ENCODE data around the gene NMNAT3. TPM values are rescaled to one million over a fixed set of nuclear protein-coding genes. Genes with fewer than 3 reads are reported as not detected.

NMNAT3 gene
- total RNA-seq, 1 donor from 2014 or later: 0.95 TPM

DNA sequence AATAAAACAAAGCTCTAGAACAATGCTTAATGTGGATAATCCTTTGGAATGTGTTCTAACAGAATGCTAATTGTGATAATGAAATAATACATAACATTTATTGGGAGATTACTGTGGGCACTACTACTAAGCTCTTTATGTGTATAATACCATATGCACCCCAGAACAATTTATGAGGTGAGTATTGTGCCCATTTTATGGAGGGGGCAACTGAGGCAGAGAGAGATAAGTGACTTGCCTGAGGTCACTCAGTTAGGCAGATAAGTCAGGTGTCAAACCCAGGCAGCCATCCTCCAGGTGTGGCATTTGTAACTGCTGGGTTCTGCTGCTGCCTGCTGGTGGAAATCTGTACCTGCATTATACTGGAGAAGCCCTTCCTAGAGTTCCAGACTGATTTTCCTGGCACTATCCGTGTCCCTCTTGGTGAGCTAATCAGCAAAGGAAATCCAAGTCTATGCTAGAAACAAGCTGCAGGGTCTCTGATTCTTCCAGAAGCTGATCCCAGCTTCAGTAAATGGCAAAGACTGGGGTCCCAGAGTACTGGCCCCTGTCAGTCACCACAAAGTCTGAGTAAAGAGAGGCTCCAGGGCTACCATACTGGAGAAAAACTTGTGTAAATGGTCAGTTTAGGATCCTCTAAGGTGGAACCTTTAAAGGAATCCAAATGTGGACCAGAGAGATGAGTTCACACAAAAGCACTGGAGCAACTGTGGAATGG, 115.7 kb downstream of the NMNAT3 start:
- H3K27ac Mint-ChIP-seq: no peak overlapping the region
- Histone ChIP-seq H3K9me3 (ENCODE audit: low read depth) (no peaks in the 10 kb centered on the region), H3K4me1 (peaks cover 16% of the 10 kb centered on the region), H2AFZ (replicated peaks) (no peak overlapping the region), H3K9ac (no peak overlapping the region), H3K79me2 (ENCODE audit: low read depth) (no peaks in the 10 kb centered on the region), H4K20me1 (ENCODE audit: low read depth) (no peaks in the 10 kb centered on the region), H3K36me3 (no peaks in the 10 kb centered on the region), H3K4me3 (no peak overlapping the region), H3K27ac (no peak overlapping the region), H3K27me3 (no peaks in the 10 kb centered on the region), H3K4me2 (no peak overlapping the region), H3F3A (ENCODE audit: low read depth) (no peaks in the 10 kb centered on the region)
- no peaks in the 10 kb centered on the region for H3K9me3 Mint-ChIP-seq
- no peaks in the 10 kb centered on the region for H3K36me3 Mint-ChIP-seq
- no peak overlapping the region for H3K4me3 Mint-ChIP-seq
- DNase-seq (ENCODE audit: low spot score): peak; percentile 72
- no peak for TF ChIP-seq EZH2 (IDR thresholded peaks at IDR 0.05)
- TF ChIP-seq, protein P1, sequence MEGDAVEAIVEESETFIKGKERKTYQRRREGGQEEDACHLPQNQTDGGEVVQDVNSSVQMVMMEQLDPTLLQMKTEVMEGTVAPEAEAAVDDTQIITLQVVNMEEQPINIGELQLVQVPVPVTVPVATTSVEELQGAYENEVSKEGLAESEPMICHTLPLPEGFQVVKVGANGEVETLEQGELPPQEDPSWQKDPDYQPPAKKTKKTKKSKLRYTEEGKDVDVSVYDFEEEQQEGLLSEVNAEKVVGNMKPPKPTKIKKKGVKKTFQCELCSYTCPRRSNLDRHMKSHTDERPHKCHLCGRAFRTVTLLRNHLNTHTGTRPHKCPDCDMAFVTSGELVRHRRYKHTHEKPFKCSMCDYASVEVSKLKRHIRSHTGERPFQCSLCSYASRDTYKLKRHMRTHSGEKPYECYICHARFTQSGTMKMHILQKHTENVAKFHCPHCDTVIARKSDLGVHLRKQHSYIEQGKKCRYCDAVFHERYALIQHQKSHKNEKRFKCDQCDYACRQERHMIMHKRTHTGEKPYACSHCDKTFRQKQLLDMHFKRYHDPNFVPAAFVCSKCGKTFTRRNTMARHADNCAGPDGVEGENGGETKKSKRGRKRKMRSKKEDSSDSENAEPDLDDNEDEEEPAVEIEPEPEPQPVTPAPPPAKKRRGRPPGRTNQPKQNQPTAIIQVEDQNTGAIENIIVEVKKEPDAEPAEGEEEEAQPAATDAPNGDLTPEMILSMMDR (IDR thresholded peaks at IDR 0.05): peak; percentile 76
- no peak for TF ChIP-seq EZH2phosphoT487 (IDR thresholded peaks at IDR 0.05)
- peaks cover 3% of the 10 kb centered on the region for H3K27me3 Mint-ChIP-seq (ENCODE audit: insufficient read depth, low read depth)
- peaks cover 45% of the 10 kb centered on the region for H3K4me1 Mint-ChIP-seq

DNA sequence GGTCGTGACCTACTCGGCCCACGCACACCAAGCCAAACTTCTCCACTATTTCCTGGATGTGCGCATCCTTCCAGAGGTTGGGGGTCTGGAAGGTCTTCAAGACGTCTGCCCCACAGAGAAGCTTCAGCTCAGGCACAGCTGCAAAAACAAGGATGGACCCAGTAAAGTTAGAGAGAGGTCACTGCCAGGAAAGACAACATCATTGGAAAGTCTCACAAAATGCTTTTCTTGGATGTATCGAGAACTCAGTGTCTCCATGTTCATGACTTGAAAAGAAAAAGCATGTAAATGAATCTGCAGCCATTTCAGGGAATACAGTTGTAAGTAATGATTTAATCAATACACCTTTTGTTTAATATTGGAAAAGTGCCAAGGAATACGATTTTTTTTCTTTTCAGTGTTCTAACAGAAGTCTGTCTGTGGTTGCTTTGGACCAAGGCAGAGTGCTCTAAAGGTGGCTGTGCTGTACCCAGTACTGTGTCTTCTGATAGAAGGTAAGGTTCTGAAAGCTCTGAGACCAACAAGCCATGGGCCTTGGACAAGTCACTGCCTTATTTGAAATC, 116.4 kb downstream of the NMNAT3 start:
- no peaks in the 10 kb centered on the region for H3K36me3 ChIP-seq
- no peak for DNase-seq (ENCODE audit: low spot score)
- no peaks in the 10 kb centered on the region for H3K27me3 ChIP-seq
- no peak overlapping the region for H3K4me3 ChIP-seq
- H3K4me1 ChIP-seq: peaks cover 16% of the 10 kb centered on the region
- peaks cover 45% of the 10 kb centered on the region for H3K4me1 Mint-ChIP-seq
- no peak for TF ChIP-seq EZH2 (IDR thresholded peaks at IDR 0.05)
- TF ChIP-seq, protein P1 (IDR thresholded peaks at IDR 0.05): no peak
- TF ChIP-seq EZH2phosphoT487 (IDR thresholded peaks at IDR 0.05): no peak
- H3K4me2 ChIP-seq: no peak overlapping the region
- no peak overlapping the region for H3K9ac ChIP-seq
- H3K27ac Mint-ChIP-seq: peak overlapping the region; percentile 1
- H4K20me1 ChIP-seq (ENCODE audit: low read depth): no peaks in the 10 kb centered on the region
- peaks cover 3% of the 10 kb centered on the region for H3K27me3 Mint-ChIP-seq (ENCODE audit: insufficient read depth, low read depth)
- no peaks in the 10 kb centered on the region for H3K79me2 ChIP-seq (ENCODE audit: low read depth)
- H3K36me3 Mint-ChIP-seq: no peaks in the 10 kb centered on the region
- no peaks in the 10 kb centered on the region for H3K9me3 Mint-ChIP-seq
- no peak overlapping the region for H3K4me3 Mint-ChIP-seq
- H2AFZ ChIP-seq (replicated peaks): no peak overlapping the region
- H3K27ac ChIP-seq: no peak overlapping the region
- H3F3A ChIP-seq (ENCODE audit: low read depth): no peaks in the 10 kb centered on the region
- H3K9me3 ChIP-seq (ENCODE audit: low read depth): no peaks in the 10 kb centered on the region

DNA sequence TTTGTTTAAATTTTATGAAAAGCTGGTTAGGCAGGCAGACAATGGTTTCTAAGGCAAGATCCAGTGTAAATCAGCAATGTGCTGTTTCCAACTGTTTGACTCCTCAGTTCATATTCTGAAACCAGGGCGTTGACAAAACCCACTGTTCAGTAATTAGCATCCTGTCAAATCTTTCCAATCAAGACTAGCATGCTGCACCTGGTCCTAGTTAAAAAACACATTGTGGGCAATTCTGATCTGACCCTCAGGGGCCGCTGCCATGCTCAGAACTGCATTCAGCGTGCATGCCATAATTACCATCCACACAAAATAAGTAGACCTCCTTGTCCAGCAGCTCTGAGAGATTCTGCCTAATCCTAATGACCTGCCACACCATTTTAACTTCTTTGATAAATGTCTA, 117.4 kb downstream of the NMNAT3 start:
- Histone ChIP-seq H3K9me3 (ENCODE audit: low read depth) (no peaks in the 10 kb centered on the region), H3K4me2 (peak overlapping the region; percentile 28), H3F3A (ENCODE audit: low read depth) (no peaks in the 10 kb centered on the region), H3K4me1 (peaks cover 16% of the 10 kb centered on the region), H3K27ac (no peak overlapping the region), H3K9ac (no peak overlapping the region), H3K4me3 (no peak overlapping the region), H2AFZ (replicated peaks) (no peak overlapping the region), H3K79me2 (ENCODE audit: low read depth) (no peaks in the 10 kb centered on the region), H4K20me1 (ENCODE audit: low read depth) (no peaks in the 10 kb centered on the region), H3K27me3 (no peaks in the 10 kb centered on the region), H3K36me3 (no peaks in the 10 kb centered on the region)
- no peaks in the 10 kb centered on the region for H3K9me3 Mint-ChIP-seq
- peak overlapping the region; percentile 46 for H3K27ac Mint-ChIP-seq
- H3K36me3 Mint-ChIP-seq: no peaks in the 10 kb centered on the region
- H3K27me3 Mint-ChIP-seq (ENCODE audit: insufficient read depth, low read depth): peaks cover 3% of the 10 kb centered on the region
- DNase-seq (ENCODE audit: low spot score): no peak
- no peak overlapping the region for H3K4me3 Mint-ChIP-seq
- peaks cover 48% of the 10 kb centered on the region for H3K4me1 Mint-ChIP-seq
- TF ChIP-seq EZH2 (IDR thresholded peaks at IDR 0.05) (no peak), EZH2phosphoT487 (IDR thresholded peaks at IDR 0.05) (no peak)
- TF ChIP-seq, protein P1 (IDR thresholded peaks at IDR 0.05): no peak

Data from neural progenitor cell (in vitro differentiated cells).